PFSK-1 (cell line): ENCODE data around the gene ANKRD34B.

Source experiments
- FOXP2 ChIP-seq: optimal IDR thresholded peaks from 2 replicates; pipeline ENCODE3; 2011; ENCODE audit warnings: borderline replicate concordance, control low read depth, inconsistent platforms; ENCODE audit not compliant: insufficient read depth; ENCODE audit errors: extremely low read length, extremely low read depth
- POLR2AphosphoS5 ChIP-seq: IDR thresholded peaks from 2 replicates; pipeline ENCODE4 v1.6.1; 2012; ENCODE audit warnings: low read depth, mild to moderate bottlenecking, control low read depth, low read length, moderate library complexity
- SIN3A ChIP-seq: IDR thresholded peaks from 2 replicates; pipeline ENCODE4 v1.6.1; 2012; ENCODE audit warnings: mild to moderate bottlenecking, low read length, moderate library complexity, borderline replicate concordance; ENCODE audit not compliant: insufficient read depth
- TAF1 ChIP-seq: IDR thresholded peaks from 2 replicates; pipeline ENCODE4 v1.6.1; 2012; ENCODE audit warnings: low read length, control low read depth, borderline replicate concordance; ENCODE audit not compliant: insufficient read depth
- TF ChIP-seq, protein P1 (sequence below), 2 experiments: IDR thresholded peaks; 2 replicates each; pipeline versions ENCODE4 v1.6.1 to v1.8.0; 2011 to 2012; ENCODE audit warnings: low read depth in 2 of 2, low read length in 2 of 2, control low read depth in 1 of 2, inconsistent platforms in 1 of 2, mild to moderate bottlenecking in 1 of 2, moderate library complexity in 1 of 2; ENCODE audit not compliant: insufficient read depth in 1 of 2

The ANKRD34B gene

DNA sequence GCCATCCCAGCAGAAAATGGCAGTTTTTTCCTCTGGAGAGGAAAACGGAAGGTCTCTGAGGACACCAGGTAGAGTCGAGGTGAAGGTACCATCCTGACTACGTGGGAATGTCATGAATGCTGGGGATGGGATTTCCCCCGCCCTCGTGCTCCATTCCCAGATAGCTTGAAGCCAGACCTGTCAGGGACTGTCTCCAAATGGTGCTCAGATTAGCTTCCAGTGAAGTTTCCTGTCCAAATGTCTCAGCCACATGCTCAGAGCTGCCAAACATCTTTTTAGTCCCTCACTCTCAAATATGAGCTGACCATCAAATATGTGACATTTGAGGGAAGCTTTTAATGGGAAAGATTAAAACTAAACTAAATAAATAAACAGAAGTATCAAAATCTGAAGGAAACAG lies 7.6 kb upstream of the ANKRD34B start:
- TF ChIP-seq FOXP2 (no peak), POLR2AphosphoS5 (no peak), TAF1 (no peak), SIN3A (no peak)
- TF ChIP-seq, protein P1, sequence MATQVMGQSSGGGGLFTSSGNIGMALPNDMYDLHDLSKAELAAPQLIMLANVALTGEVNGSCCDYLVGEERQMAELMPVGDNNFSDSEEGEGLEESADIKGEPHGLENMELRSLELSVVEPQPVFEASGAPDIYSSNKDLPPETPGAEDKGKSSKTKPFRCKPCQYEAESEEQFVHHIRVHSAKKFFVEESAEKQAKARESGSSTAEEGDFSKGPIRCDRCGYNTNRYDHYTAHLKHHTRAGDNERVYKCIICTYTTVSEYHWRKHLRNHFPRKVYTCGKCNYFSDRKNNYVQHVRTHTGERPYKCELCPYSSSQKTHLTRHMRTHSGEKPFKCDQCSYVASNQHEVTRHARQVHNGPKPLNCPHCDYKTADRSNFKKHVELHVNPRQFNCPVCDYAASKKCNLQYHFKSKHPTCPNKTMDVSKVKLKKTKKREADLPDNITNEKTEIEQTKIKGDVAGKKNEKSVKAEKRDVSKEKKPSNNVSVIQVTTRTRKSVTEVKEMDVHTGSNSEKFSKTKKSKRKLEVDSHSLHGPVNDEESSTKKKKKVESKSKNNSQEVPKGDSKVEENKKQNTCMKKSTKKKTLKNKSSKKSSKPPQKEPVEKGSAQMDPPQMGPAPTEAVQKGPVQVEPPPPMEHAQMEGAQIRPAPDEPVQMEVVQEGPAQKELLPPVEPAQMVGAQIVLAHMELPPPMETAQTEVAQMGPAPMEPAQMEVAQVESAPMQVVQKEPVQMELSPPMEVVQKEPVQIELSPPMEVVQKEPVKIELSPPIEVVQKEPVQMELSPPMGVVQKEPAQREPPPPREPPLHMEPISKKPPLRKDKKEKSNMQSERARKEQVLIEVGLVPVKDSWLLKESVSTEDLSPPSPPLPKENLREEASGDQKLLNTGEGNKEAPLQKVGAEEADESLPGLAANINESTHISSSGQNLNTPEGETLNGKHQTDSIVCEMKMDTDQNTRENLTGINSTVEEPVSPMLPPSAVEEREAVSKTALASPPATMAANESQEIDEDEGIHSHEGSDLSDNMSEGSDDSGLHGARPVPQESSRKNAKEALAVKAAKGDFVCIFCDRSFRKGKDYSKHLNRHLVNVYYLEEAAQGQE (IDR thresholded peaks at IDR 0.05; ENCODE audit: insufficient read depth in 1 of 2, low read depth in 2 of 2, low read length in 2 of 2): no peak

DNA sequence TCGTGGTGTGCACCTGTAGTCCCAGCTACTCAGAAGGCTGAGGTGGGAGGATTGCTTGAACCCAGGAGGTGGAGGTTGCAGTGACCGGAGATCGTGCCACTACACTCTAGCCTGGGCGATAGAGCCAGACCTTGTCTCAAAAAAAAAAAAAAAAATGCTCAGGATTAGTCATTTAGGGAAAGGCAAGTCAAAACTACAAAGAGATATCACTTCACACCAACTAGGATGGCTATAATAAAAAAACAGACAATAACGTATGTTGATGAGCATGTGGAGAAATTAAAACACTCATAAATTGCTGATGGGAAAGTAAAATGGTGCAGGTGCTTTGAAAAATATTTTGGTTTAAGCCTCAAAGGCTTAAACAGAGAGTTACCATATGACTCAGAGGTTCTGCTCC lies 6.3 kb upstream of the ANKRD34B start:
- no peak for TF ChIP-seq FOXP2
- TF ChIP-seq, protein P1 (IDR thresholded peaks at IDR 0.05; ENCODE audit: insufficient read depth in 1 of 2, low read depth in 2 of 2, low read length in 2 of 2): no peak
- TF ChIP-seq POLR2AphosphoS5: no peak
- no peak for TF ChIP-seq SIN3A
- no peak for TF ChIP-seq TAF1

DNA sequence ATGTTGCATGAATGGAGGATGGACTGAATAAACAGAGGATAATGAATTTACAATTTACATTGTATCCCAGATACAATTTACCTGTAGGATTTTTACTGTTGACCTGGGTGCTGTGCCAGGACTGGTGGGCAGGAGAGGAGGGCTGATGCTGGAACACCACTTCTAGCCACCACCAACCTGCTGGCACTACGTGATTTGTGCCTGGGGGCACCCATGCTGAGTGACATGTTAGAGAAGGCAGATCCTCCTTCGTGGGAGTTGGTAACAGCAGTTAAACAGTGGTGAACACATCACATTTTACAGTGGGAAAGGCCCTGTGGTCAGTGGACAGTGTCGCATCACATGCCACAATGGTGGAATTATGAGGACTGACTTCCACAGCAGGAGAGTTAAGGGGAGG lies 3.0 kb upstream of the ANKRD34B start:
- no peak for TF ChIP-seq FOXP2
- TF ChIP-seq TAF1: no peak
- TF ChIP-seq, protein P1 (IDR thresholded peaks at IDR 0.05; ENCODE audit: insufficient read depth in 1 of 2, low read depth in 2 of 2, low read length in 2 of 2): no peak
- no peak for TF ChIP-seq POLR2AphosphoS5
- TF ChIP-seq SIN3A: no peak

DNA sequence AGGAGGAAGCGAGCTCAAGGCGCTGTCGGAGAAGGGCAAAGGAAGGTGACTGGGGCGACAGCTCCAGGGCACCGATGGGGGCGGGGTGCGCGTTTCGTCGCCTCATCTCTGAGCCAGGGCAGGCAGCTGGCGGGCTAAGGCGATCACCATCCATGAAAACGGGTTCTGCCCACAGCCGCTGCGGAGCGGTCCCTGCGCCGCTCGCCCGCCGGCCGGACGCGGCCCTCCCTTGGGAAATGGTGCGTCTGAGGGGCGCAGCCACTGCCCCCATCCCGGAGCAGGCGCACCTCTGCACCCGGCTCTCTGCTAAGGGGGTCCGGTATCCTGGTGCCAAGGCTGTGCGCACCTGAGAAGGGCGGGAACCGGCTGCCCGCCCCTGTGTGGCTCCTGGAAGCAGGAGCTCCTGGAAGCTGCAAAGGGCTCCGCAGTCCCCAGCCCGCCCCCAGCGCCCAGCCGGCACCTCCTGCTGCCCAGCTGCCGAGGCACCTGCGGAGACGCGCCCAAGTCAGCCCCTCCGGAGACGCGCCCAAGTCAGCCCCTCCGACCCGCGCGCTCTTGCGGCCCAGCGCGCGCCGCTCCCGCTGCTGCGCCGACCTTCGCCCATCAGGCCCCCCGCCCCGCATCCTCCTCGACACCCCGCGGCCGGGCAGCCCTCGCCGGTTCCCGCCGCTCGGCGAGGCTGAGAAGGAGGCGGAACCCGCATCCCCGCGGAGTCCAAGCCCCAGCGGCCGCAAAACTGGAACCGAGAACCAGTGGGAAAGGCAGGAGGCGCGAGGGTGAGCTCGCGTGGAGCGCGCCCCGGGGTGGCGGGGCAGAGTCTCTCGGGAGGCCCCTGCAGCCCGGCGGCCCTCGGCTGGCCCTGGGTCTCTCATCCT lies 757 bp downstream of the ANKRD34B start:
- no peak for TF ChIP-seq TAF1

DNA sequence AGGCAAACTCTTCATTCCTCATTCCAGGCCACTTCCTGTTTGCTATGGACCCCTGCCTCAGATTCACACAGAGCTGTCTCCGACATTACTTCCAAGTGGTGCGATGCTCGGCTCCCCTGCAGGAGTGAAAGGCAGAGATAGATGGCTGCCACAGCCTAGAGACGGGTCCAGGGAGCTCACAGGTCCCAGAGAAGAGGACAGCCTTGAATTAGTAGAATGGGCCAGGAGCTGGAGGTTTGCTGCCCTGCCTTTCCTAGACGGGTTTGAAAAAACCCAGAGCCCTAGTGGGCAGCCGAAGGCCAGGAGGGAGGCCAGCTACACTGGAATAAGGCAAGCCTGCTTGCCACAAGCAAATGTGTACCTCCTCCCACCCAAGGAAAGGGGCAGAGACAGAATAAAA lies 1.8 kb downstream of the ANKRD34B start:
- no peak for TF ChIP-seq POLR2AphosphoS5
- TF ChIP-seq SIN3A: no peak
- TF ChIP-seq FOXP2: no peak
- TF ChIP-seq, protein P1 (IDR thresholded peaks at IDR 0.05; ENCODE audit: insufficient read depth in 1 of 2, low read depth in 2 of 2, low read length in 2 of 2): no peak
- no peak for TF ChIP-seq TAF1
